Measurements from ENCODE around the gene TSPAN33.
"Not testable (repeated sequence)": the region's sequence is repeated elsewhere in the genome, so short reads cannot be mapped to it uniquely, and the experiment has no call there.

Gene TSPAN33

GRCh38 chr7:129170441-129171021, 26.0 kb downstream of the TSPAN33 start:
- no peak for DNase-seq

GRCh38 chr7:129173861-129174260, 29.4 kb downstream of the TSPAN33 start:
- not testable (repeated sequence) for DNase-seq

GRCh38 chr7:129176916-129177710, 32.6 kb downstream of the TSPAN33 start:
- DNase-seq = no peak

- no peak for DNase-seq
These were observed 40.6 kb downstream of the TSPAN33 start for GRCh38 chr7:129184981-129185670.

- DNase-seq = no peak
These were observed 42.3 kb downstream of the TSPAN33 start for GRCh38 chr7:129186749-129187260.

DNA sequence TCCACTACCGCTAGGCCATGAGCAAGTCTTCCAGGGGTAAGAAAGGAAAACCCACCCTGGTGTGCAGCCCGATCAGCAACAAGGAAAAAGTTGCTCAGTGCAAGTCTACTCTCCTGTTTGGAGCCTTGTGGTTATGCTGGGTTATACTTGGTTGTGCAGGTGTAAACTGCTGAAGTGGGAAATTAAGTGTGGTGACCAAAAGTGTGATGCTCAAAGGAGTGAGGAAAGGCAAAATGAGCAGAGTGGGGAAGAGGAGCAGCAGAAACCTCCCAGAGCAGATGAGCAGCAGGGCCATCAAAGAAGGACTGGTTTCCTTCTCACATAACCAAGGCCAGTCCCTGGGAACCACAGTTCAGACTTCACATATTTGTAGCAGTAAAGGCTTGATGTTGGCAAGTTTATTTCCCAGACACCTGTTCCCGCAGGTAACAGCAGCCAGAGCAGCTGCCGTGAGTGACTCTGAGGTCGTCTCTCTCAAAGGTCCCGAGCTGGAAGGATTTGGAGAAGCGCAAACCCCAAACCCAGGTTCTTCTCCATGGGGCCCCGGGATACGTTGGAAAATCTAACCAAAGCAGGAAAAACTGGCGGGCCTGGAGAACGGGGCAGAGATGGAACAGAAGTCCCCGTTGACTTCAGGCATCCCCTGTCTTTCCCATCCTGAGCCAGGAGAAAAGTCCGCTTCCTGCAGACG, 43.3 kb downstream of the TSPAN33 start:
- no peak for DNase-seq

DNA sequence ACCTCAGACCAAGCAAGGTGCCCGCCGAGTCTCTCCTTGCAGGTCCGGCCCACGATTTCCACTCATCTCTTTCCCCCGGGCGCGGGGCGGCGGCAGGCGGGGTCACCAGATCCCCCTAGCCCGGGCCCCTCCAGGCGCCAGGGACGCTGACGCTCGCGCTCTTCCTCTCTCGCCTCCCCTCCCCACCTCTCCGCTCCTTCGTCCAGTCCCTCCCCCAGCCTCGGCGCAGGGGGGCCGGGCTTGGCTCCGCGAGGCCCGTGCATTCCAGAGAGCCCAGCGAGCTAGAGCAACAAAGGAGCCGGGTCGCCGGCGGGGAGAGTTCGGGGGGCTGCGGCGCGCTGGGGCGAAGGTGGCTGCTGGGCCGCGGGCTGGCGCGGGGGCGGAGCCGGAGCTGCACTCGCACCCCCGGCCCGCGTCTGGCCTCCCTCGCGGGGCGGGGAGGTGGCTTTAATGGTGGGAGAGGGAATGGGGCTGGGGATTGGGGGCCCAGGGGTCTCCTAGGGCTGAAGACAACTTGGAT, 43.9 kb downstream of the TSPAN33 start, which contains the start of gene SMO:
SMO (plus strand) TSS at position 262 of the 520 bp plus-strand sequence. CDS start 519 bp downstream, outside the sequence.
- no peak for DNase-seq

GRCh38 chr7:129188892-129189660, 44.6 kb downstream of the TSPAN33 start:
- DNase-seq = no peak

DNA sequence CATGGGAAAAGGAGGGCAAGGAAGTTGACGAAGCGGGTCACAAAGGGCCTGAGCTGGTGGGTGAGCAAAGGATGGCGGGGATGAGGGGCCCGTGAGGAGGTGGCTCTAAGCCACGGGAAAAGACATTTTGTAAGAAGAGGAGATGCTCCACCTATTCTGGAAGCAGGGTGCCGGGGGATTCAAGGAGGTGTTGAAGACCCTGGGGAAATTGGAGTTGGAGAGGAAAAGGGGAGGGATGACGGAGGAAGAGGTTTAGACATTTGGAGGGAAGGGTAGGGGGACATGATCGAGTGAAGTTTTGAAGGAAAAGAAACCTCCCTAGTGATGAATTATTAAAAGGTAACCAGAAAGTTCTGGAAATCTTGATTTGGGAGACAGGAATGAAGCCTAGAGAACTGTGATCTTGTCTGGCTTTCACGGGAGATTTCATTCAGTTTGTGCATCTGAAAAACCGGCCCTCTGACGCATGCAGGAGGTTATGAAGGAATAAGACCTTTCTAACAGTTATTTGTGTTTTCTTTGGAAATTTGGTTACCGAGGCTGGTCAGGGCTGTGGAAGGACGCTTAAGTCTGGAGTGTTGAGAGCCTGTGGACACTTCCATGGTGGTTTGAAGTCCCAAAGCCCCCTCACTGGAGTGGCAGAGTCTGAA, 45.3 kb downstream of the TSPAN33 start:
- DNase-seq = no peak

DNA sequence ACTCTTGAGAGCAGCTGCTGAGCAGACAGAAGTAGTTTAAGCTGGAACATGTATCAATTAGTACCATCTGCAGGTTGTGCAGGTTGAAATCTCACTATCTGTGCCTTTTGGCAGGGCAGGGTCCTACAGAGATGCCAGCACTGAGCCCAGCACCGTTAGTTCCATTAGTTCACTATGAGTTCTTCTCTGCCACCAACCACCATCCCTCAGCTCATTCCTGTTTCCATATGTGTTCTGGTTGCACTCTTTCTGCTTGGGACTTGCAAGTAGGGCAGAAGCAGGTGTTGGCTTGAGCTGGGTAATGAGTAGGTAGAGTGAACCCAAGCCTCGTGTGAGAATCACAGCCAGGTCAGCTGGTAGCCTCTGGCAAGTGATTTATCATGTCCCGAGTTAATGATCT, 46.8 kb downstream of the TSPAN33 start:
- no peak for DNase-seq

GRCh38 chr7:129193892-129194291, 49.4 kb downstream of the TSPAN33 start:
- DNase-seq = no peak

DNA sequence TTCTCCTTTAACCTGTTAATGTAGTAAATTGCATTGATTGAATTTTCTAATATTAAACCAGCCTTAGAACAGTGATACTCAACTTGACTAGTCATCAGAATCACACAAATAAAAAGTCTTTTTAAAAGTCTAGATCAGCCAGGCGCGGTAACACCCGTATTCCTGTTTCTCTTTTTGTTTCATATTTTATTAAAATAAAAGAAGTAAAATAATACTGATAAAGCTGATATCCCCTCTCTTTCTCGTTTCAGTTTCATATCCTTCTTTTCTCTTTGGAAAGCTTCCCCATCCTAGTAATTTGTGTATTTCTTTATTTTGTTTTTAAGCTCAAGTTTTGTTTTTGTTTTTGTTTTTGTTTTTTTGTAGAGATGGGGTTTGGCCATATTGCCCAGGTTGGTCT, 53.3 kb downstream of the TSPAN33 start:
- DNase-seq = no peak

DNA sequence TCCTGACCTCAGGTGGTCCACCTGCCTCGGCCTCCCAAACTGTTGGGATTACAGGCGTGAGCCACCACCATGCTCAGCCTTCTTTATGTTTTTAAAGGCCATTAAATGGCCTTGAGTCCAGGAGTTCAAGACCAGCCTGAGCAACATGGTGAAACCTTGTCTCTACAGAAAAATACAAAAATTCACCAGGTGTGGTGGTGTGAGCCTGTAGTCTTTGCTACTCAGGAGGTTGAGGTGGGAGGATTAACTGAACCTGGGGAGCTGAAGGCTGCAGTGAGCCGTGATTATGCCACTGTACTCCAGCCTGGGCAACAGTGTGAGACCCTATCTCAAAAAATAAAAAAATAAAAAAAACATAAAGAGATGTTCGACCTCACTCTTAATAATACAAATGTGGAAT, 54.9 kb downstream of the TSPAN33 start:
- no peak for DNase-seq

DNA sequence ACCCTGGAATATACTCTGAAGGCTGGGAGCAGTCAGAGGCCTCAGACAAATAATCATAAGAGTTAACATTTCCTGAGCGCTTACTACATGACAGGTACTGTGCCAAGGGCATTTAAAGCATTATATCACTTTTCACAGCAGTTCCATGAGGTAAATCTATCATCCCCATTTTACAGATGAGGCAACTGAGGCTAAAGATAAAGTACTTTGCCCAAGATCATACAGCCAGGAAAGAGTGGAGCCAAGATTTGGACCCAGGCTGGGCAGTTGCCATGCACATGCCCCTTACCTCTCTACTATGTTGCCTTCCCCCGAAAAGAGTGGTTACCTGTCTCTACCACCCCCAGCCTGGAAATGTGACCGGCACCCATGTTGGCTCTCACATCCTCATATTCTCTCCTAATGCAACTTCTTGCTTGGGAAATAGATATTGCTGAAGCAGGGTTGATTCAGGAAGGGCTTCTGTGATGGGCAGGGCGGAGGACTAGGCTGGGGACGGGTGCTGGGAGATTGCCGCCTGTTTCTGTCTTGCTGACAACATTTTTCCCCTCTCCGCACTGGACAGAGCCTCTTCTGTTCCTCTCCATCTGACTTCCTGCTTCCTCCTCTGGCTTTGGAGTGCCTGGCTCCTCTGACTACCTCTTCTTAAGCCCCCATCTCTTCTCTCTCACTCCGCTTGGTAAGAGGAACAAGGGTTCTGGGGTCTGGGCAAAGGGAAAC, 57.7 kb downstream of the TSPAN33 start:
- DNase-seq = no peak

DNA sequence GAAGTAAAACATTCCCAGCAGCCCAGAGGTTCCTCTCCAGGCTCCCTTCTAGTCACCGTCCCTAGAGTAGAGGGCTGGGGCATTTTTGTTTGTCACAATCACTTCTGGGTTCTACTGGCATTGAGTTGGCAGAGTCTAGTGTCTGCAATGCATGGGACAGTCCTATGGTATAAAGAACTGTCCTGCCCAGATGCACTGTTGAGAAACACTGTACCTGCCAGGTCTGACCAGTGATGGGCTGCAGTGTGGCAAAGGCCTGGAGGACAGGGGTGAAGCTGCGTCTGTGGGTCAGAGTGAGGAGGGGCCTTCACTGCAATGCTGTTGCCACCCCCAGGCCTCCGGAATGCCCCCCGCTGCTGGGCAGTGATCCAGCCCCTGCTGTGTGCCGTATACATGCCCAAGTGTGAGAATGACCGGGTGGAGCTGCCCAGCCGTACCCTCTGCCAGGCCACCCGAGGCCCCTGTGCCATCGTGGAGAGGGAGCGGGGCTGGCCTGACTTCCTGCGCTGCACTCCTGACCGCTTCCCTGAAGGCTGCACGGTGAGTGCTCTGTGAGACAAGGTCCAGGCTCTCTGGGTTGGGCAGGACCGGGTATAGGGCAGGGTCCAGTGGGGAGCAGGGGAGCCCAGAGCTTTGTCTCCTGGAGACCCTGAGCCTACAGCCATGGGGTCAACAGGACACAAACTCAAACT, 58.7 kb downstream of the TSPAN33 start:
- no peak for DNase-seq

- DNase-seq = no peak
These were observed 60.8 kb downstream of the TSPAN33 start for GRCh38 chr7:129205126-129205818.

- no peak for DNase-seq
These were observed 61.7 kb downstream of the TSPAN33 start for GRCh38 chr7:129205987-129206785.

- DNase-seq = no peak
These were observed 64.2 kb downstream of the TSPAN33 start for GRCh38 chr7:129208667-129209066.

Measured in cortex of kidney (tissue), 1 donor.